Measurements from ENCODE around the gene KDELR3.

KDELR3 gene

DNA sequence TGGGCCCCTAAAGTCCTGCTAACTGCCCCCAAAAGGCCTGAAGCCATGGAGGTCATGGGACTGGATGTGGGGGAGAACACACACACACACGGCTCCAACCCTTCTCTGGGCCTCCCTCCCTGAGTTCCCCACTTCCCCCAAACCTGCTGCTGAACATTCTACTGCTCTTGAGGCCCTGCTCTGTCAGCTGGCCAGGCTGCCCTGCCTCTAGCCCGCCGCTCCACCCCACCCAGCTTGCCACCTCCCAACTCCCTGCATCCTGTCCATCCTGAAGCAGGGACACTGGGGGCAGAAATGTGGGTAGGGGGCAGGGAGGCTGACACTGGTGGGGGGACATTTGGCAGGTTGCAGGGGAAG, 13.9 kb upstream of the KDELR3 start:
- H3K4me3 ChIP-seq (ENCODE audit: low read depth, low read length): no peak overlapping the region
- H3K27me3 ChIP-seq: peaks cover 59% of the 10 kb centered on the region
- DNase-seq: no peak
- H3K36me3 ChIP-seq: no peaks in the 10 kb centered on the region
- H3K9me3 ChIP-seq: no peaks in the 10 kb centered on the region
- no peak for TF ChIP-seq CTCF (IDR thresholded peaks at IDR 0.05; ENCODE audit: low read depth, low read length)
- H3K4me1 ChIP-seq: no peaks in the 10 kb centered on the region

DNA sequence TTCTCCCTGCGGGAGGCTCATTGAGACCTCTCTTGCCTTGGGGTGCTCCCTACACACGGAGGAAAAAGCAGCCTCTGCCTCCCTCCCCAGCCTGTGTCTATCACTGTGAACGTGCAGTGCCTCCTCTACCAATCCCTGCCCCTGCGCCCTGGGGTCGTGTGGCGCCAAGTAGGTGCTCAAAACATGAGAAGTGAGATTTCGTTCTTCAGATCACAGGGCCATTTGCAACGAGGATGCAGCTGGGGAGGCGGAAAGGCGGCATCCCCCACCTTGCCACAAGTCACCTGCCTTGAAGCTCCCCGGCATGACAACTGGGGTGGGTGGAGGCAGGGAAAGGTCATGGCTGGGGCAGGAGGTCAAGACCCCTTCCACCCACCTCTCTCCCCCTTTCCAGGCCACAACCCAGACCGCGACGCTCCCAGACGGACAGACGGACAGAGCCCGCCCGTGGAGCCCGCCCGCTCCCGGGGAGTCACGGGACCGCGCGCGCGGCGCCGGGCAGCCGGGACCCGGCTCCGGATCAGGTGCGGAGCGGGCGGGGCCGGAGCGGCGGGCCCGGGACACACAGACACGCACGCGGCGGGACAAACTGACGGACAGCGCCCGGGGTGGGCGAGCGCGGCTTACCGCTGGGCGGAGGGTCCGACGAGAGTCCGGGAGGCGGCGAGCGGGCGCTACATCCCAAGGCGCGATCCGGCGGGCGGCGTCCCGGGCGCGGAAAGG, 13.4 kb upstream of the KDELR3 start:
- Histone ChIP-seq H3K36me3 (no peaks in the 10 kb centered on the region), H3K27me3 (peaks cover 63% of the 10 kb centered on the region), H3K9me3 (no peaks in the 10 kb centered on the region), H3K4me3 (ENCODE audit: low read depth, low read length) (no peak overlapping the region), H3K4me1 (no peaks in the 10 kb centered on the region)
- no peak for DNase-seq
- TF ChIP-seq CTCF (IDR thresholded peaks at IDR 0.05; ENCODE audit: low read depth, low read length): no peak

- no peaks in the 10 kb centered on the region for H3K4me1 ChIP-seq
- peak within 1 kb of the TSS; percentile 24 for H3K4me3 ChIP-seq (ENCODE audit: low read depth, low read length)
- H3K27me3 ChIP-seq: peaks cover 61% of the 10 kb centered on the region
- no peaks in the 10 kb centered on the region for H3K9me3 ChIP-seq
- no peaks in the 10 kb centered on the region for H3K36me3 ChIP-seq
- TF ChIP-seq CTCF (IDR thresholded peaks at IDR 0.05; ENCODE audit: low read depth, low read length): no peak
- no peak for DNase-seq
These were observed 12.8 kb upstream of the KDELR3 start, which contains the start of gene KCNJ4 for GRCh38 chr22:38455076-38455529. Gene KCNJ4 (minus strand): TSS chr22:38455199. CDS start chr22:38428132, 27,067 bp downstream.

GRCh38 chr22:38455530-38456271, 12.2 kb upstream of the KDELR3 start:
- H3K4me3 ChIP-seq (ENCODE audit: low read depth, low read length): peak overlapping the region; percentile 24
- peaks cover 60% of the 10 kb centered on the region for H3K27me3 ChIP-seq
- no peak for TF ChIP-seq CTCF (IDR thresholded peaks at IDR 0.05; ENCODE audit: low read depth, low read length)
- no peaks in the 10 kb centered on the region for H3K9me3 ChIP-seq
- H3K4me1 ChIP-seq: no peaks in the 10 kb centered on the region
- peak; percentile 64 for DNase-seq
- H3K36me3 ChIP-seq: no peaks in the 10 kb centered on the region

DNA sequence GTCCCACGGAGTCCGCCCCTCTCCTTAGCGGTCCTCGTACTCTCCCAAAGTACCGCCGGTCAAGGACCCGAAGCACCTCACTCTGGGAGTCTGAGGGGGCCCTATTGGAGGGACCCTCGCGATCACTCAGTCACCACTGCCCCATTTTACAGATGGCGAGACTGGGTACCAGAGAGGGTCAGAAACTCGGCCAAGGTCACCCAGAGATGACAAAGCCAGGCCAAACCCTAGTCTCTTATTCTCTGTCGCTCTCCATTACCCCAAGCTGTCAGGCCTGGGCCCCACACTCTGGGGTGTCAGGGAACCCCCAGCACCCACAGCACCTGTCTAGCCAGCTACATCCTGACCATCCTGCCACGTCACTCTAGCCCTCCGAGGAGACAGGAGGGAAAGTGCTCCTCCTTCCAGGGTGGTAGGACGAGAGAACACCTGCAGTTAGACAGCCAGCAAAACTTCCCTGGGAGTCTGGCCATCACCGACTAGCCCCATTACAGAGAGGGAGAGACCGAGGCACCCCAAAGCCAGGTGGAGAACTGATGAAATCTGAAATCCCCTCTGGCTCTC, 11.5 kb upstream of the KDELR3 start:
- TF ChIP-seq CTCF (IDR thresholded peaks at IDR 0.05; ENCODE audit: low read depth, low read length): no peak
- Histone ChIP-seq H3K4me1 (no peaks in the 10 kb centered on the region), H3K27me3 (peaks cover 58% of the 10 kb centered on the region), H3K4me3 (ENCODE audit: low read depth, low read length) (no peak overlapping the region), H3K9me3 (no peaks in the 10 kb centered on the region), H3K36me3 (no peaks in the 10 kb centered on the region)
- DNase-seq: no peak

Measured in BE2C (cell line).